ENCODE results near the gene CFAP91. TPM values are rescaled to one million over a fixed set of nuclear protein-coding genes. Genes with fewer than 3 reads are reported as not detected.
"Not testable (repeated sequence)": the region's sequence is repeated elsewhere in the genome, so short reads cannot be mapped to it uniquely, and the experiment has no call there.

CFAP91 gene
- total and polyA plus RNA-seq, 4 donors: 0.50 to 8.5 (median 3.7) TPM

GRCh38 chr3:119676020-119676419, 26.8 kb upstream of the CFAP91 start:
- Histone ChIP-seq H3K9me3 (ENCODE audit: control insufficient read depth, low read length) (no peaks in the 10 kb centered on the region), H3K27me3 (ENCODE audit: control insufficient read depth in 1 of 2, insufficient read depth in 2 of 2, low read length in 1 of 2) (no peaks in the 10 kb centered on the region), H3K36me3 (ENCODE audit: control insufficient read depth in 1 of 2, insufficient read depth in 2 of 2, low read length in 1 of 2) (peaks cover 0 to 3% of the 10 kb centered on the region in 2 donors), H3K4me1 (ENCODE audit: control insufficient read depth in 1 of 2, insufficient read depth in 2 of 2, low read length in 2 of 2) (no peaks in the 10 kb centered on the region), H3K4me3 (ENCODE audit: low read length in 2 of 2) (peak overlapping the region; percentile 79 to 81), H3K27ac (ENCODE audit: low read depth in 1 of 2, low read length in 2 of 2) (no peak overlapping the region)
- ATAC-seq (ENCODE audit: low FRiP score): no peak
- DNase-seq: no peak
- intact Hi-C loops (cut with DNase I): loop anchor here in 1 of 2 donors (2.0 to 10.0 kb wide), 2 partner anchors 97 to 181 kb away; partner anchors contain the start of genes ADPRH and TIMMDC1
- WGBS, 2 donors: 47 to 56% methylated on average over 1 of the region's 1 CpG

GRCh38 chr3:119676771-119677640, 25.8 kb upstream of the CFAP91 start, which contains the start of gene COX17:
TSS of gene COX17 (minus strand) at chr3:119677406. CDS start at chr3:119677310, 96 bp downstream.
- Histone ChIP-seq H3K36me3 (ENCODE audit: control insufficient read depth in 1 of 2, insufficient read depth in 2 of 2, low read length in 1 of 2) (peaks cover 0 to 3% of the 10 kb centered on the region in 2 donors), H3K4me3 (ENCODE audit: low read length in 2 of 2) (peak within 1 kb of the TSS; percentile 79 to 81), H3K4me1 (ENCODE audit: control insufficient read depth in 1 of 2, insufficient read depth in 2 of 2, low read length in 2 of 2) (no peaks in the 10 kb centered on the region), H3K27me3 (ENCODE audit: control insufficient read depth in 1 of 2, insufficient read depth in 2 of 2, low read length in 1 of 2) (no peaks in the 10 kb centered on the region), H3K27ac (ENCODE audit: low read depth in 1 of 2, low read length in 2 of 2) (peak within 1 kb of the TSS; percentile 61 to 92), H3K9me3 (ENCODE audit: control insufficient read depth, low read length) (no peaks in the 10 kb centered on the region)
- intact Hi-C loops (cut with DNase I): loop anchor here in 1 of 2 donors (2.0 to 10.0 kb wide), 2 partner anchors 98 to 182 kb away; partner anchors contain the start of genes ADPRH and TIMMDC1
- DNase-seq (peak; percentile 96 to 97), ATAC-seq (ENCODE audit: low FRiP score) (peak; percentile 95)
- 0% methylated on average over 53 to 54 of the region's 54 CpGs for WGBS, 2 donors

- Histone ChIP-seq H3K4me3 (ENCODE audit: low read length in 2 of 2) (peak overlapping the region; percentile 79 to 81), H3K36me3 (ENCODE audit: control insufficient read depth in 1 of 2, insufficient read depth in 2 of 2, low read length in 1 of 2) (peaks cover 0 to 3% of the 10 kb centered on the region in 2 donors), H3K9me3 (ENCODE audit: control insufficient read depth, low read length) (no peaks in the 10 kb centered on the region), H3K27me3 (ENCODE audit: control insufficient read depth in 1 of 2, insufficient read depth in 2 of 2, low read length in 1 of 2) (no peaks in the 10 kb centered on the region), H3K27ac (ENCODE audit: low read depth in 1 of 2, low read length in 2 of 2) (peak overlapping the region; percentile 61 to 92), H3K4me1 (ENCODE audit: control insufficient read depth in 1 of 2, insufficient read depth in 2 of 2, low read length in 2 of 2) (no peaks in the 10 kb centered on the region)
- DNase-seq (no peak), ATAC-seq (ENCODE audit: low FRiP score) (no peak)
- WGBS, 2 donors: 11 to 13% methylated on average over 6 of the region's 6 CpGs
- intact Hi-C loops (cut with DNase I): loop anchor here in 1 of 2 donors (2.0 to 10.0 kb wide), 2 partner anchors 99 to 183 kb away; partner anchors contain the start of genes ADPRH and TIMMDC1
These were observed 25.2 kb upstream of the CFAP91 start for GRCh38 chr3:119677641-119677934.

DNA sequence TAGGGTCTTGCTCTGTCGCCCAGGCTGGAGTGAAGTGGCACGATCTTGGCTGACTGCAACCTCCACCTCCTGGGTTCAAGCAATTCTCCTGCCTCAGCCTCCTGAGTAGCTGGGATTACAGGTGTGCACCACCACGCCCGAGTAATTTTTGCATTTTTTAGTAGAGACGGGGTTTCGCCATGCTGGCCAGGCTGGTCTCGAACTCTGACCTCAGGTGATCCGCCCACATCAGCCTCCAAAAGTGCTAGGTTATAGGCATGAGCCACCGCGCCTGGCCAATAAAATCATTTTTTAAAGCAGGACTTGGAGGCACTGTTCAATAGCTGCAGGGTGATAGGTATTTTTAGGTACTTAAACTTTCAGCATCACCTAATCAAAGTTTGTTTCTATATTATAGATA, 24.6 kb upstream of the CFAP91 start:
- H3K27ac ChIP-seq (ENCODE audit: low read depth in 1 of 2, low read length in 2 of 2): not testable (repeated sequence)

GRCh38 chr3:119679874-119680273, 22.9 kb upstream of the CFAP91 start:
- no peak for ATAC-seq (ENCODE audit: low FRiP score)
- Histone ChIP-seq H3K27me3 (ENCODE audit: control insufficient read depth in 1 of 2, insufficient read depth in 2 of 2, low read length in 1 of 2) (no peaks in the 10 kb centered on the region), H3K4me1 (ENCODE audit: control insufficient read depth in 1 of 2, insufficient read depth in 2 of 2, low read length in 2 of 2) (no peaks in the 10 kb centered on the region), H3K4me3 (ENCODE audit: low read length in 2 of 2) (no peak overlapping the region), H3K36me3 (ENCODE audit: control insufficient read depth in 1 of 2, insufficient read depth in 2 of 2, low read length in 1 of 2) (no peaks in the 10 kb centered on the region), H3K27ac (ENCODE audit: low read depth in 1 of 2, low read length in 2 of 2) (no peak overlapping the region), H3K9me3 (ENCODE audit: control insufficient read depth, low read length) (no peaks in the 10 kb centered on the region)
- no peak for DNase-seq
- intact Hi-C loops (cut with DNase I): loop anchor here (5.0 to 10.0 kb wide), 3 partner anchors 155 to 185 kb away; partner anchors contain the start of gene TIMMDC1 (in 1 of the 2)

More for the DNA sequence above, 24.6 kb upstream of the CFAP91 start:
- not testable (repeated sequence) for H3K9me3 ChIP-seq (ENCODE audit: control insufficient read depth, low read length); H3K36me3 ChIP-seq (ENCODE audit: control insufficient read depth in 1 of 2, insufficient read depth in 2 of 2, low read length in 1 of 2); H3K27me3 ChIP-seq (ENCODE audit: control insufficient read depth in 1 of 2, insufficient read depth in 2 of 2, low read length in 1 of 2); H3K4me3 ChIP-seq (ENCODE audit: low read length in 2 of 2); DNase-seq; ATAC-seq (ENCODE audit: low FRiP score); H3K4me1 ChIP-seq (ENCODE audit: control insufficient read depth in 1 of 2, insufficient read depth in 2 of 2, low read length in 2 of 2)
- 97 to 99% methylated on average over 10 of the region's 10 CpGs for WGBS, 2 donors
- intact Hi-C loops (cut with DNase I): loop anchor here in 1 of 2 donors (10.0 kb wide), 1 partner anchor 183 kb away; the partner anchor contains the start of gene TIMMDC1

DNA sequence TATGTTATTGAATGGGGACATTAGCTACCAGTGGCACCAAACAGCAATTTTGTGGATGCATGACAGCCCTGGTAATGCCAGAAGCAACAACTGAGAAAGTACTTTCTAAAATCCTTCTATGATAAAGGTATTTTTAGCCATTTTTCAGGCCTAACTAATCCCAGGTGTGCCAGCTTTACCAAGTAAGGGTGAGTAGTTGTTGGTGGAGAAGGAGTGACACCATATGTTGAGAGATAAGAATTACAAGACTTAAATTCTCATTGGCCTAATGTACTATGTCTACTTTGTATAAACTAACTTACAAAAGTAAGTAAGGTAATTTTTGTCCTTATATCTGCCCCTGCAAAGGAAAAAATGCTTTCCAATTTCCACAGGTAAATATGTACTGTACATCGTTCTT, 21.5 kb upstream of the CFAP91 start:
- no peaks in the 10 kb centered on the region for H3K27me3 ChIP-seq (ENCODE audit: control insufficient read depth in 1 of 2, insufficient read depth in 2 of 2, low read length in 1 of 2)
- H3K4me3 ChIP-seq (ENCODE audit: low read length in 2 of 2): no peak overlapping the region
- intact Hi-C loops (cut with DNase I): loop anchor here (5.0 to 10.0 kb wide), 2 partner anchors 156 to 159 kb away; no protein-coding TSS in a partner anchor
- 55 to 58% methylated on average over 1 of the region's 1 CpG for WGBS, 2 donors
- no peak for DNase-seq
- H3K27ac ChIP-seq (ENCODE audit: low read depth in 1 of 2, low read length in 2 of 2): no peak overlapping the region
- no peaks in the 10 kb centered on the region for H3K36me3 ChIP-seq (ENCODE audit: control insufficient read depth in 1 of 2, insufficient read depth in 2 of 2, low read length in 1 of 2)
- ATAC-seq (ENCODE audit: low FRiP score): no peak
- no peaks in the 10 kb centered on the region for H3K4me1 ChIP-seq (ENCODE audit: control insufficient read depth in 1 of 2, insufficient read depth in 2 of 2, low read length in 2 of 2)
- no peaks in the 10 kb centered on the region for H3K9me3 ChIP-seq (ENCODE audit: control insufficient read depth, low read length)

- H3K4me3 ChIP-seq (ENCODE audit: low read length in 2 of 2): no peak overlapping the region
- H3K27me3 ChIP-seq (ENCODE audit: control insufficient read depth in 1 of 2, insufficient read depth in 2 of 2, low read length in 1 of 2): no peaks in the 10 kb centered on the region
- no peak overlapping the region for H3K27ac ChIP-seq (ENCODE audit: low read depth in 1 of 2, low read length in 2 of 2)
- H3K9me3 ChIP-seq (ENCODE audit: control insufficient read depth, low read length): no peaks in the 10 kb centered on the region
- no peaks in the 10 kb centered on the region for H3K4me1 ChIP-seq (ENCODE audit: control insufficient read depth in 1 of 2, insufficient read depth in 2 of 2, low read length in 2 of 2)
- intact Hi-C loops (cut with DNase I): loop anchor here (5.0 to 10.0 kb wide), 2 partner anchors 159 to 161 kb away; no protein-coding TSS in a partner anchor
- ATAC-seq (ENCODE audit: low FRiP score) (no peak), DNase-seq (no peak)
- WGBS, 2 donors: 20 to 38% methylated on average over 1 of the region's 1 CpG
- no peaks in the 10 kb centered on the region for H3K36me3 ChIP-seq (ENCODE audit: control insufficient read depth in 1 of 2, insufficient read depth in 2 of 2, low read length in 1 of 2)
These were observed 19.4 kb upstream of the CFAP91 start for GRCh38 chr3:119683421-119683820.

DNA sequence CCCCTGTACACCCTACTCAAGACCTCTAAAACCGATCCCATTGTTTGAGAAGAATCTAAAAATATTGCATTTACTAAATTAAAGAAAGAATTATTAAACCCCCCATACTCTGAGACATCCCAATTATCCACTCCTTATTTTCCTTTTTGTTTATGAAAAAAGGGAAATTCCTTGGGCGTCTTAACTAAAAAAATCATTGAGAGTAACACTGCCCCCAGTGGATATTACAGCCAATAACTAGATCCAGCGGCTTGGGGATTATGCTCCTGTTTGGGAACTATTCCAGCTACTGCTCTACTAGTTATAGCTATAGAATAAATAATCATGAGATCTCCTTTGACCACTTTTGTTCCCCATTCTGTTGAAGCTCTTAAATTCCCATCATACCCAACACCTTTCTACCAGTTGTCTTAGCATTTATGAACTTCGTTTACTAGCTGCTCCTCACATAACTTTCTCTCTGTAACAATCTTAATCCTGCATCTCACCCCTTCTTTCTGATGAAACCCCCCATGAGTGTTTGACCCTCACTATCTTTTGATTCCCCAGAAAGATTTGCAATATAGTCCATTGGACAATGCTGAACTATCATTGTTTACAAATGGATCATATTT, 12.7 kb upstream of the CFAP91 start:
- H3K36me3 ChIP-seq (ENCODE audit: control insufficient read depth in 1 of 2, insufficient read depth in 2 of 2, low read length in 1 of 2): no peaks in the 10 kb centered on the region
- H3K27ac ChIP-seq (ENCODE audit: low read depth in 1 of 2, low read length in 2 of 2): no peak overlapping the region
- no peak overlapping the region for H3K4me3 ChIP-seq (ENCODE audit: low read length in 2 of 2)
- 47 to 48% methylated on average over 4 of the region's 4 CpGs for WGBS, 2 donors
- intact Hi-C loops (cut with DNase I): loop anchor here in 1 of 2 donors (5.0 kb wide), 1 partner anchor 193 kb away; the partner anchor contains the start of gene TIMMDC1
- DNase-seq (no peak), ATAC-seq (ENCODE audit: low FRiP score) (no peak)
- H3K9me3 ChIP-seq (ENCODE audit: control insufficient read depth, low read length): no peaks in the 10 kb centered on the region
- H3K4me1 ChIP-seq (ENCODE audit: control insufficient read depth in 1 of 2, insufficient read depth in 2 of 2, low read length in 2 of 2): no peaks in the 10 kb centered on the region
- no peaks in the 10 kb centered on the region for H3K27me3 ChIP-seq (ENCODE audit: control insufficient read depth in 1 of 2, insufficient read depth in 2 of 2, low read length in 1 of 2)
